Endometrial microvascular endothelial cells (primary cell): Measurements from ENCODE around the gene LIM2. TPM values are rescaled to one million over a fixed set of nuclear protein-coding genes. Genes with fewer than 3 reads are reported as not detected.

Experiments
- total RNA-seq: library from RNA; depleted of rRNA; stranded (reverse); fragments of >200 nt; gene quantifications from one replicate; pipeline ENCODE4 v1.2.3, GENCODE V29; 2015; ENCODE audit errors: inconsistent ontology term

The LIM2 gene
- total RNA-seq, 1 donor from 2014 or later, result not detected

Other genes starting within 250 kb of the LIM2 start
- not detected for gene SIGLEC7, start 245.7 kb downstream of the LIM2 start, total RNA-seq
- gene CD33, start 162.9 kb downstream of the LIM2 start, total RNA-seq, result not detected
- gene SIGLECL1, start 136.9 kb downstream of the LIM2 start, total RNA-seq, result not detected
- gene IGLON5, start 76.3 kb downstream of the LIM2 start, total RNA-seq, result not detected
- gene VSIG10L, start 45.8 kb downstream of the LIM2 start, total RNA-seq, result not detected
- gene ETFB, start 21.6 kb downstream of the LIM2 start, total RNA-seq, result 87.7 TPM
- not detected for gene CLDND2, start 19.0 kb downstream of the LIM2 start, total RNA-seq
- not detected for gene NKG7, start 15.3 kb downstream of the LIM2 start, total RNA-seq
- gene C19orf84, start 2.6 kb upstream of the LIM2 start, total RNA-seq, result not detected
- not detected for gene SIGLEC10, start 29.7 kb upstream of the LIM2 start, total RNA-seq
- not detected for gene SIGLEC8, start 70.5 kb upstream of the LIM2 start, total RNA-seq
- not detected for gene CEACAM18, start 90.6 kb upstream of the LIM2 start, total RNA-seq
- not detected for gene SIGLEC12, start 113.8 kb upstream of the LIM2 start, total RNA-seq
- gene SIGLEC6, start 143.7 kb upstream of the LIM2 start, total RNA-seq, result not detected
- gene ZNF175, start 183.3 kb upstream of the LIM2 start, total RNA-seq, result 7.0 TPM
- gene SIGLEC5, start 242.4 kb upstream of the LIM2 start, total RNA-seq, result not detected